GM12875 (cell line): ENCODE data around the gene TMPRSS13.

ENCODE experiments used
- H3K4me3 ChIP-seq: one replicate; pipeline ENCODE4 v1.5.1; 2011; ENCODE audit warnings: low read depth, low read length, control low read depth
- CTCF ChIP-seq: IDR thresholded peaks from 2 replicates; pipeline ENCODE4 v1.5.1; 2011; ENCODE audit warnings: low read depth, mild to moderate bottlenecking, control low read depth, inconsistent platforms, low read length, moderate library complexity, borderline replicate concordance; ENCODE audit not compliant: insufficient read depth

TMPRSS13 gene

GRCh38 chr11:117916956-117917355 is 12.2 kb downstream of the TMPRSS13 start:
- no peak for TF ChIP-seq CTCF
- no peak overlapping the region for H3K4me3 ChIP-seq

- TF ChIP-seq CTCF: no peak
- no peak overlapping the region for H3K4me3 ChIP-seq
Observed at GRCh38 chr11:117915672-117916235, 13.4 kb downstream of the TMPRSS13 start.

GRCh38 chr11:117914991-117915618 is 14.1 kb downstream of the TMPRSS13 start:
- H3K4me3 ChIP-seq: no peak overlapping the region
- no peak for TF ChIP-seq CTCF

- no peak overlapping the region for H3K4me3 ChIP-seq
- TF ChIP-seq CTCF: no peak
Observed at GRCh38 chr11:117914398-117914761, 14.8 kb downstream of the TMPRSS13 start.

DNA sequence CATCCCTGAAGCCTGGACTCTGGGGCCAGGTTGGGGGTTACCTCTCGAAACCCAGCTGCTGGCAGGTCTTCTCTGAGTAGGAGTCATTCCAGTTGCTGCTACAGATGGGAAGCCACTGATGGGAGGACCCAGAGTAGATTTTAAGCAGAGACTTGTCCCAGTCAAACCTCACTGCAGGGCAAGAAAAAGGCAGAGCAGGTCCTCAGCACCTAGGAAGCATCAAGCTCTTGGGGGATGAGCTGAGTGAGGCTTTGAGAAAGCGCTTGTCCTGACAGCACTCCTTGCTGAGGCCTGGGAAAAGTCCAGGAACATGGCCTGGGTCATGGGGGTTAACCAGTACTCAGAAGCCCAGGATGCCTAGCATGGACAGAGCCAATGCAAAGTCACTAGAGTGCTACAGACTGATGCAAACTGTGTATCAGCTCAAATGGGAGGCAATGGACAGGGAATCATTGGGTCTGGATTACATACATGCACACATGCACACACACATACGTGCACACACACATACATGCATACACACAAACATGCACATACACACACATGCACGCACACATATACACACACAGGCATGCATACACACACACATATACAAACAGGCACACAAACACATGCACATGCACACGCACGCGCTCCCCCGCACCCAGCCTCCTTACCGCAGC is 15.3 kb downstream of the TMPRSS13 start:
- TF ChIP-seq CTCF: no peak
- no peak overlapping the region for H3K4me3 ChIP-seq

DNA sequence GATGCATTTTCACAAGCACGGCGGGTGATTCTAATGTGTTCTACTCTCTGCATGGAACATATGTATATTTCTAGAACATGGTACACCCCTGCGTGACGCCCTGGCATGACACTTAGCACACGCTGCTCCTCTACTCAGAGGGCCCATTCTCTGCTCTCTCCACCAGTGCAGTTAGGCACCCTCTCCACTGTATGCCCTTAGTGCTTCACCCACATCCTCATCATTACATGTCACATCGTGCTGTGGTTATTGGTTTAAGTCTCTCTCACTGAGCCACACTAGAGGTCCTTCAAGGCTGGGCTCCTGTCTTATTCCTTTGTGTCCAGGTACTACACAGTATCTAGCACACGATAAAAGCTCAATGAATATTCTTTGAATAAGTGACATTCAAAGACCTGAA is 16.7 kb downstream of the TMPRSS13 start:
- TF ChIP-seq CTCF: no peak
- H3K4me3 ChIP-seq: no peak overlapping the region

DNA sequence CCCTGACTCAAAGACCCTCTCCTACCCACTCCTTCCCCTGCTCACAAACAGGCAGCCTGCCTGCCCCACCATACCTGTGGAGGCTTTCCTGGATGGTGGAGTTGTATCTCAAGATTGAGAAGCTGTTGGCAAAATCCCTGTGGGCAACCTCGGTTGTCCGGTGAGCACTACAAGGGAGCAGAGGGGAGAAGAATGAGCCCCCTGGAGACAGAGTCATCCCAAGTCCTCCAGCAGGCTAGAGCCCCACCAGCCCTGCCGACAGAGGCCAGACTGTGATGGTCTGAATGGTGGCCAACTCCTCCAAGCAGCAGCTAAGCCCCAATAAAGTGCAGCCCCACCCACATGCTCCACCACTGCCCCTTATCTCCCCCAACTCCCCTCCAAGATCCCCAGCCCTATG is 17.5 kb downstream of the TMPRSS13 start:
- no peak overlapping the region for H3K4me3 ChIP-seq
- TF ChIP-seq CTCF: no peak
